GM18907 (cell line): ENCODE data around the gene CCNQ.
"Not testable (repeated sequence)": the region's sequence is repeated elsewhere in the genome, so short reads cannot be mapped to it uniquely, and the experiment has no call there.

Source experiments
- ATAC-seq: cut with Tn5 transposase; IDR thresholded peaks from one replicate; pipeline ENCODE4 v1.9.1; 2021; ENCODE audit warnings: mild to moderate bottlenecking, moderate library complexity; ENCODE audit not compliant: unreplicated experiment

The CCNQ gene

GRCh38 chrX:153623310-153624029, 24.5 kb upstream of the CCNQ start:
- ATAC-seq, result no peak

GRCh38 chrX:153622661-153623309, 23.8 kb upstream of the CCNQ start:
- no peak for ATAC-seq

- no peak for ATAC-seq
These were observed 23.1 kb upstream of the CCNQ start for GRCh38 chrX:153621949-153622598.

- ATAC-seq, result no peak
These were observed 21.6 kb upstream of the CCNQ start for GRCh38 chrX:153620576-153620975.

- ATAC-seq, result no peak
These were observed 15.9 kb upstream of the CCNQ start for GRCh38 chrX:153614818-153615217.

GRCh38 chrX:153612413-153612812, 13.5 kb upstream of the CCNQ start:
- no peak for ATAC-seq

- no peak for ATAC-seq
These were observed 12.6 kb upstream of the CCNQ start for GRCh38 chrX:153611298-153612095.

GRCh38 chrX:153610836-153611213, 11.9 kb upstream of the CCNQ start:
- no peak for ATAC-seq

GRCh38 chrX:153609917-153610835, 11.2 kb upstream of the CCNQ start:
- no peak for ATAC-seq

GRCh38 chrX:153608806-153609205, 9.9 kb upstream of the CCNQ start:
- ATAC-seq, result no peak

GRCh38 chrX:153608376-153608775, 9.4 kb upstream of the CCNQ start:
- ATAC-seq, result no peak

GRCh38 chrX:153606503-153606902, 7.6 kb upstream of the CCNQ start:
- no peak for ATAC-seq

- ATAC-seq, result not testable (repeated sequence)
These were observed 5.9 kb upstream of the CCNQ start for GRCh38 chrX:153604666-153605380.

- no peak for ATAC-seq
These were observed 4.3 kb upstream of the CCNQ start for GRCh38 chrX:153603131-153603656.

GRCh38 chrX:153602601-153603000, 3.7 kb upstream of the CCNQ start:
- ATAC-seq, result no peak

- no peak for ATAC-seq
These were observed 2.7 kb upstream of the CCNQ start for GRCh38 chrX:153601511-153602110.

- ATAC-seq, result no peak
These were observed 2.0 kb upstream of the CCNQ start for GRCh38 chrX:153600921-153601320.

GRCh38 chrX:153600032-153600373, 1.1 kb upstream of the CCNQ start:
- ATAC-seq, result no peak
